B cell (primary cell): ENCODE data around the gene HES7.

Source experiments
- CTCF ChIP-seq: fragments of 200-600 bp; IDR thresholded peaks from one replicate; pipeline ENCODE4 v1.8.0; 2022; ENCODE audit warnings: antibody characterized with exemption, mild to moderate bottlenecking
- EZH2 ChIP-seq: IDR thresholded peaks from 2 replicates; pipeline ENCODE4 v1.6.1; 2012; ENCODE audit warnings: borderline replicate concordance, low read depth, mild to moderate bottlenecking, moderate library complexity, low read length; ENCODE audit not compliant: insufficient read depth, poor library complexity, severe bottlenecking

DNA sequence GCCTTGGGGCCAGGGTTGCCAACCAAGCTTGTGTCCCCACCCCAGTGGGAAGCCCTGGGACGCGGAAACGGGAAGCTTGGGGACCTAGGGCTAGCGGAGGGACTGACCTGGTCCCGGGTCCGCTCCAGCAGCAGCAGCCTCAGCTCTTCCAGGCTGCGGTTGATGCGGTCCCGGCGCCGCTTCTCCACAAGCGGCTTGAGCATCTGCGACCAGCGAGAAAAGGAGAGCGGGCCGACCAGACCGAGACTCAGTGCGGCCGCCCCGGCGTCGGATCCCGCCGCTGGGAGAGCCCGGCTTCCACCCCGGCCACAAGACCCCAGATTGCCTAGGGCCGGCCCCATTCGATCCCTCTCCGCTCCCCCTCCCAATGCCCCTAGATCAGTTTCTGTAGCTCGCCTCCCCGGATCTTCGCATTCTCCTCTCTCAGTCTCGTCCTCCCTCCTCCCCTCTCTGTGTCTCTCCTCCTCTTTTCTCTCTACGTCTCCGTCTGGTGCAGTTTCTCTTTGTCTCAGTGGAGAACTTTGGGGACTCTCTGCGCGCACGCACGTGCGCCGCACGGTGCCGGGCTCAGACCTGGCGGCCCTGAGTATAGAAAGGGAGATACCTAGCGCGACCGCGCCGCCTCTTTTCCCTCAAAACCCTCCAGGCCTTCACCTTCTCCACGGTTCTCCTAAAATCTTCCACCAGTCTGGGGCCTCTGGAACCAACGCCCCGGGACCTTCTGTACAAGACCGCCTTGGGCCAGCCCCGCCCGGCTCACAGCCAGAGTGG lies 797 bp downstream of the HES7 start:
- TF ChIP-seq CTCF = no peak
- TF ChIP-seq EZH2 = peak; percentile 3
